ENCODE data around the gene CCDC51. TPM values are rescaled to one million over a fixed set of nuclear protein-coding genes. Genes with fewer than 3 reads are reported as not detected.

Gene CCDC51
- total and polyA plus RNA-seq, 2 of the 13 experiments (the other 11 are each of a cell fraction or from before 2014, with no cell fraction given), result 18.1 to 29.4 TPM

GRCh38 chr3:48472923-48473616 is 33.2 kb upstream of the CCDC51 start (continued):
- TF ChIP-seq HHEX (CRISPR knock-in tag; IDR thresholded peaks at IDR 0.05), result no peak; the same call in 1 of the 2 replicates
- TF ChIP-seq ELF4 (CRISPR knock-in tag; IDR thresholded peaks at IDR 0.05; ENCODE audit: borderline replicate concordance), result no peak
- peak; percentile 78 for TF ChIP-seq PHF8 (CRISPR knock-in tag; IDR thresholded peaks at IDR 0.05)
- TF ChIP-seq ARHGAP35 (CRISPR knock-in tag; IDR thresholded peaks at IDR 0.05; ENCODE audit: borderline replicate concordance), result peak; percentile 71; the same call in 1 of the 2 replicates
- peak; percentile 54; the same call in 1 of the 2 replicates for TF ChIP-seq FOXK1 (CRISPR knock-in tag; IDR thresholded peaks at IDR 0.05; ENCODE audit: borderline replicate concordance, low read depth)
- peak; percentile 40; the same call in 1 of the 2 replicates for TF ChIP-seq CEBPG (CRISPR knock-in tag; IDR thresholded peaks at IDR 0.05)
- TF ChIP-seq, protein P1, sequence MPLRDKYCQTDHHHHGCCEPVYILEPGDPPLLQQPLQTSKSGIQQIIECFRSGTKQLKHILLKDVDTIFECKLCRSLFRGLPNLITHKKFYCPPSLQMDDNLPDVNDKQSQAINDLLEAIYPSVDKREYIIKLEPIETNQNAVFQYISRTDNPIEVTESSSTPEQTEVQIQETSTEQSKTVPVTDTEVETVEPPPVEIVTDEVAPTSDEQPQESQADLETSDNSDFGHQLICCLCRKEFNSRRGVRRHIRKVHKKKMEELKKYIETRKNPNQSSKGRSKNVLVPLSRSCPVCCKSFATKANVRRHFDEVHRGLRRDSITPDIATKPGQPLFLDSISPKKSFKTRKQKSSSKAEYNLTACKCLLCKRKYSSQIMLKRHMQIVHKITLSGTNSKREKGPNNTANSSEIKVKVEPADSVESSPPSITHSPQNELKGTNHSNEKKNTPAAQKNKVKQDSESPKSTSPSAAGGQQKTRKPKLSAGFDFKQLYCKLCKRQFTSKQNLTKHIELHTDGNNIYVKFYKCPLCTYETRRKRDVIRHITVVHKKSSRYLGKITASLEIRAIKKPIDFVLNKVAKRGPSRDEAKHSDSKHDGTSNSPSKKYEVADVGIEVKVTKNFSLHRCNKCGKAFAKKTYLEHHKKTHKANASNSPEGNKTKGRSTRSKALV (CRISPR knock-in tag; IDR thresholded peaks at IDR 0.05), result no peak
- TF ChIP-seq DDIT3 (CRISPR knock-in tag; IDR thresholded peaks at IDR 0.05), result no peak
- peak; percentile 89 for TF ChIP-seq ATF2 (CRISPR knock-in tag; IDR thresholded peaks at IDR 0.05)
- TF ChIP-seq, protein P2, sequence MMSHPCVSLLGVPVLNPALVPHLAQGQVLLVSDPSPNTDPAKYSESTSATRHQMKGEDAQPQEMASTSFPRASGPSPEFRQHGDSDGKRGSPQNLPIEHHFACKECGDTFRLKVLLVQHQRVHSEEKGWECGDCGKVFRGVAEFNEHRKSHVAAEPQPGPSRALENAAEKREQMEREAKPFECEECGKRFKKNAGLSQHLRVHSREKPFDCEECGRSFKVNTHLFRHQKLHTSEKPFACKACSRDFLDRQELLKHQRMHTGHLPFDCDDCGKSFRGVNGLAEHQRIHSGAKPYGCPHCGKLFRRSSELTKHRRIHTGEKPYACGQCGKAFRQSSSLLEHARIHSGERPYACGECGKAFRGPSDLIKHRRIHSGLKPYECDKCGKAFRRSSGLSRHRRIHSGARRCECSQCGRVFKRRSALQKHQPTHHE (CRISPR knock-in tag; IDR thresholded peaks at IDR 0.05; ENCODE audit: borderline replicate concordance), result no peak
- no peak for TF ChIP-seq CBX2 (IDR thresholded peaks at IDR 0.05; ENCODE audit: low read depth, low read length)
- TF ChIP-seq CBX2 (CRISPR knock-in tag; IDR thresholded peaks at IDR 0.05; ENCODE audit: low read depth), result no peak
- TF ChIP-seq ASH2L (IDR thresholded peaks at IDR 0.05; ENCODE audit: insufficient read length, low read depth, low read length), result peak; percentile 91
- no peak for TF ChIP-seq ZNF83 (CRISPR knock-in tag; IDR thresholded peaks at IDR 0.05; ENCODE audit: borderline replicate concordance)
- TF ChIP-seq ZNF788 (CRISPR knock-in tag; IDR thresholded peaks at IDR 0.05; ENCODE audit: borderline replicate concordance), result peak; percentile 70; the same call in 1 of the 2 replicates
- TF ChIP-seq TCF7L2 (IDR thresholded peaks at IDR 0.05; ENCODE audit: low read depth, low read length), result no peak
- TF ChIP-seq HOXD1 (CRISPR knock-in tag; IDR thresholded peaks at IDR 0.05), result no peak
- TF ChIP-seq ZNF232 (CRISPR knock-in tag; IDR thresholded peaks at IDR 0.05; ENCODE audit: borderline replicate concordance), result no peak
- no peak; the same call in 1 of the 2 replicates for TF ChIP-seq ZFP37 (CRISPR knock-in tag; IDR thresholded peaks at IDR 0.05; ENCODE audit: borderline replicate concordance)
- TF ChIP-seq NFE2L2 (IDR thresholded peaks at IDR 0.05; ENCODE audit: low read length), result no peak
- no peak; the same call in 1 of the 2 replicates for TF ChIP-seq SIN3A (IDR thresholded peaks at IDR 0.05; ENCODE audit: borderline replicate concordance, low read depth, low read length)
- TF ChIP-seq, protein P3, sequence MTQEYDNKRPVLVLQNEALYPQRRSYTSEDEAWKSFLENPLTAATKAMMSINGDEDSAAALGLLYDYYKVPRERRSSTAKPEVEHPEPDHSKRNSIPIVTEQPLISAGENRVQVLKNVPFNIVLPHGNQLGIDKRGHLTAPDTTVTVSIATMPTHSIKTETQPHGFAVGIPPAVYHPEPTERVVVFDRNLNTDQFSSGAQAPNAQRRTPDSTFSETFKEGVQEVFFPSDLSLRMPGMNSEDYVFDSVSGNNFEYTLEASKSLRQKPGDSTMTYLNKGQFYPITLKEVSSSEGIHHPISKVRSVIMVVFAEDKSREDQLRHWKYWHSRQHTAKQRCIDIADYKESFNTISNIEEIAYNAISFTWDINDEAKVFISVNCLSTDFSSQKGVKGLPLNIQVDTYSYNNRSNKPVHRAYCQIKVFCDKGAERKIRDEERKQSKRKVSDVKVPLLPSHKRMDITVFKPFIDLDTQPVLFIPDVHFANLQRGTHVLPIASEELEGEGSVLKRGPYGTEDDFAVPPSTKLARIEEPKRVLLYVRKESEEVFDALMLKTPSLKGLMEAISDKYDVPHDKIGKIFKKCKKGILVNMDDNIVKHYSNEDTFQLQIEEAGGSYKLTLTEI (CRISPR knock-in tag; conservative IDR thresholded peaks at IDR 0.05), result no peak
- TF ChIP-seq MYNN (CRISPR knock-in tag; IDR thresholded peaks at IDR 0.05; ENCODE audit: low read depth), result no peak
- no peak for TF ChIP-seq ZFP36L2 (CRISPR knock-in tag; IDR thresholded peaks at IDR 0.05)

All from HepG2 (cell line).